Embryonic facial prominence (tissue), 1 donor: Measurements from ENCODE around the gene NFS1.
"Not testable (repeated sequence)": the region's sequence is repeated elsewhere in the genome, so short reads cannot be mapped to it uniquely, and the experiment has no call there.

Experiments used
- DNase-seq: peaks from one replicate; pipeline ENCODE4 v3.0.0-alpha.2; 2016; ENCODE audit errors: extremely low spot score

Gene NFS1

GRCh38 chr20:35729836-35730582 lies 30.9 kb upstream of the NFS1 start:
- no peak for DNase-seq

- DNase-seq: no peak
Measured at GRCh38 chr20:35729283-35729807, 30.2 kb upstream of the NFS1 start.

- no peak for DNase-seq
Measured at GRCh38 chr20:35726842-35727711, 27.9 kb upstream of the NFS1 start.

- DNase-seq: no peak
Measured at GRCh38 chr20:35724321-35725230, 25.4 kb upstream of the NFS1 start.

GRCh38 chr20:35723652-35724320 lies 24.6 kb upstream of the NFS1 start:
- not testable (repeated sequence) for DNase-seq

- not testable (repeated sequence) for DNase-seq
Measured at GRCh38 chr20:35723275-35723639, 24.1 kb upstream of the NFS1 start.

- DNase-seq: no peak
Measured at GRCh38 chr20:35721621-35722020, 22.5 kb upstream of the NFS1 start.

GRCh38 chr20:35721219-35721618 lies 22.1 kb upstream of the NFS1 start:
- DNase-seq: no peak

GRCh38 chr20:35720165-35721123 lies 21.3 kb upstream of the NFS1 start:
- no peak for DNase-seq

- no peak for DNase-seq
Measured at GRCh38 chr20:35719717-35720116, 20.6 kb upstream of the NFS1 start.

- no peak for DNase-seq
Measured at GRCh38 chr20:35718972-35719635, 20.0 kb upstream of the NFS1 start.

GRCh38 chr20:35718321-35718720 lies 19.2 kb upstream of the NFS1 start:
- DNase-seq: not testable (repeated sequence)

GRCh38 chr20:35716330-35716729 lies 17.2 kb upstream of the NFS1 start:
- no peak for DNase-seq

- no peak for DNase-seq
Measured at GRCh38 chr20:35715652-35716051, 16.5 kb upstream of the NFS1 start.

GRCh38 chr20:35714127-35714526 lies 15.0 kb upstream of the NFS1 start:
- no peak for DNase-seq

GRCh38 chr20:35713120-35713519 lies 14.0 kb upstream of the NFS1 start:
- not testable (repeated sequence) for DNase-seq

- DNase-seq: no peak
Measured at GRCh38 chr20:35711588-35712209, 12.5 kb upstream of the NFS1 start.

- DNase-seq: no peak
Measured at GRCh38 chr20:35710884-35711587, 11.9 kb upstream of the NFS1 start.
